KBM-7 (cell line): ENCODE results near the gene KNSTRN.

Source experiments
- DNase-seq: peaks from one replicate; pipeline ENCODE4 v3.0.0-alpha.2; 2015
- in situ Hi-C: fragments of 300-500 bp; cut with MboI; formaldehyde crosslinking; loops from 2 replicates; pipeline ENCODE4 v1.14.3; 2020; ENCODE audit warnings: low sequenced_read_pairs, low pct_unique_long_range_greater_than_20kb, mixed read lengths

Gene KNSTRN

DNA sequence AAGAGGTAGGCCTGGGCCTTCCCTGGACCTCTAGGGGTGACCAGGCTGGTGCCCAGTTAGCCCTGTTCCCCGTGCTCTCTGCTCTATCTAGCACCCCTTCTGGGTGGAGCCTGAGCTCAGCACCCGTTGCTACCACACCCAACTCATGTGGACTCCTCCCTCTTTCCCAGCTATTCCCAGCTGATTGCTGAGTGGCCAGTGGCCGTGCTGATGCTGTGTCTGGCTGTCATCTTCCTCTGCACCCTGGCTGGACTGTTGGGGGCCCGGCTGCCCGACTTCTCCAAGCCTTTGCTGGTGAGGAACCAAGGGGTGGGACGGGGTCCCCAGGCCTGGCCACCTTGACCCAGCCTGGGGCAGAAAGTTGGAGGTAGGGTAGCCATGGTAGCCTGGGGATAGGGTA lies 18.3 kb upstream of the KNSTRN start:
- in situ Hi-C loops: no loop called here
- no peak for DNase-seq

DNA sequence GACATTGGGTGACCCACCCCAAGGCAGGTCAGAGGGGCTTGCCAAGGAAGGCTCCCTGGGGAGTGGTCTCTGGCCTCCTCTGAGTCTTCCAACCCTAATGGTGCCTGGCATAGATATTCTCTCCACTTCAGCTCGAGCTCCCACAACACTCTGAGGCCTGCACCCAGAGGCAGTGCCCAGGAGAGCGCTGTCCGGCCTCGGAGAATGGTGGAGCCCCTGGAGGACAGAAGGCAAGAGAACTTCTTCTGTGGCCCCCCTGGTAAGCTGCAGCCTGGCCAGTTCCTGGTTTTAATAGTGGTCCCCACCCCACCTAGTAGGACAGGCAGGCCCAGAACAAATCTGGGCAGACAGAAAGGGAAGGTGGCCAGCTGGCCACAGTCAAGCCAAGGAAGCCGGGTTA lies 17.5 kb upstream of the KNSTRN start:
- in situ Hi-C loops: no loop called here
- DNase-seq: no peak

DNA sequence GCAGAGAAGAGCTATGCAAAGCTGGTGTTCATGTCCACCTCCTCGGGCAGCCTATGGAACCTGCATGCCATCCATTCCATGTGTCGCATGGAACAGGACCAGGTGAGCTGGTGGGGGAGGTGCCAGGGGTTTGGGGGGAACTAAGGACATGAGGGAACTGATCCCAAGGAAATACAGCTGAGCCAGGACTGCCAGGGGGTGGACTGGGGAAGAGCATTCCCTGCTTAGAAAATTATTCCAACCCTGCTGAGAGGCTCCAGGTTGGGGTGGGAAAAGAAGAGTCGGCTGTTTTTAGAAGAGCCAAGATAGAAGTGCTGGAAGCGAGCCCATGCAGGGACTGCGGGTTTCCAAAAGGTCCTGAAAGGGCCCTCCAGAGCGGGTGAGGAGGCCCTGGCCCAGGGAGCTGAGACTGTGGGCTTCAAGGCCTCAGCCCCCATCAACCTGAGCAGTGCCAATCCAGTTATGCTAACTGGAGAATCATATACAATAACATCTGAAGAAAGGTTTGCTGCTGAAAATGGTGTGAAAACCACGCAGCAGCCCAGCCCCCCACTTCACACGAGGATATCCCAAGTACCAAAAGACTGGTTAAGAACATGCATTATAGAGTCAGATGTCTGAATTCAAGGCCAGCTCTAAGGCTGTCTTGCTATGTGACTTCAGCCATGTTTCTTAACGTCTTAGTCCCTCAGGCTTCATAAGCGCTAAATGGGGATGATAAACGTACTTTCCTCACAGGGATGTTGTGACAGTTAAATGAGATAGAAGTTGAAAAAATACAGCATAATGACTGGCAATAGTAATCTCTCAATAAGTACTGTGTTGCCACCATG lies 16.7 kb upstream of the KNSTRN start:
- in situ Hi-C loops: no loop called here
- no peak for DNase-seq

DNA sequence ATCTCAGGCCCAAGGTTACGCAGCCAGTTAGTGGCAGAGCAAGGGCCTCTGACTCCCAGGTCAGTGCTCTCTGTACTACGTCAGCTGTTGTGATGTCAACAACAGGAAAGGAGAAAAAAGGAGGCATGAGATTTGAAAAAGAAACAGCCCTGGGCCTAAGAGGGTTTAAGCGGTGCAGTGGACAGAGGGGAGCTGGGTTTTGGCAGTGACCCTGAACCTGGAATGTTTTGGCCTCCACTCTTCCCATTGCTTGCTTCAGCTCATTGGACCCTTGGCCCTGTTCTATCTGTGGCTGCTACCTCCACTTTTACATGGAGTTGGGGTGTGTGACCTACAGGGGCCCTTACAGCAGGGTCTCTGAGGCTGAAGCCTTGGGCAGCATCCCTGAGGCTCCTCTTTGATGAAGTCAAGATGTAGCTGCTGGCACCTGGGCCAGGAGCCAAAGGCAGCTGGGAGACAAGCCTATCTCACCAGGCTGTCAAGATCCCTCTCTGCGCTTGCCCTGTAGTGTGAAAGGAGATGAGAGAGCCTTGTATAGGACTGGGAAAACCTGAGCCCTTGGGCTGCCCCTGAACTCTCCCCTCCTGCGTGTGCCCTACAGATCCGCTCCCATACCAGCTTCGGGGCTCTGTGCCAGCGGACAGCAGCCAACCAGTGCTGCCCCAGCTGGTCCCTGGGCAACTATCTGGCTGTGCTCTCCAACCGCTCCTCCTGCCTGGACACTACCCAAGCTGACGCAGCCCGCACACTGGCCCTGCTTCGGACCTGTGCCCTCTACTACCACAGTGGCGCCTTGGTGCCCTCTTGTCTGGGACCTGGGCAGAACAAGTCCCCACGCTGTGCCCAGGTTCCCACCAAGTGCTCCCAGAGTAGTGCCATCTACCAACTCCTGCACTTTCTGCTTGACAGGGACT lies 15.8 kb upstream of the KNSTRN start:
- DNase-seq: no peak
- in situ Hi-C loops: no loop called here

DNA sequence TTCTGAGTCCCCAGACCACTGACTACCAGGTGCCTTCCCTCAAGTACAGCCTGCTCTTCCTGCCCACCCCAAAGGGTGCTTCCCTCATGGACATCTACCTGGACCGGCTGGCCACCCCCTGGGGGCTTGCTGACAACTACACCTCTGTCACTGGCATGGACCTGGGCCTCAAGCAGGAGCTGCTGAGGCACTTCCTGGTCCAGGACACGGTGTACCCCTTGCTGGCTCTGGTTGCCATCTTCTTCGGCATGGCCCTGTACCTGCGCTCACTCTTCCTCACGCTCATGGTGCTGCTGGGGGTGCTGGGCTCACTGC lies 15.2 kb upstream of the KNSTRN start:
- in situ Hi-C loops: no loop called here
- DNase-seq: no peak

DNA sequence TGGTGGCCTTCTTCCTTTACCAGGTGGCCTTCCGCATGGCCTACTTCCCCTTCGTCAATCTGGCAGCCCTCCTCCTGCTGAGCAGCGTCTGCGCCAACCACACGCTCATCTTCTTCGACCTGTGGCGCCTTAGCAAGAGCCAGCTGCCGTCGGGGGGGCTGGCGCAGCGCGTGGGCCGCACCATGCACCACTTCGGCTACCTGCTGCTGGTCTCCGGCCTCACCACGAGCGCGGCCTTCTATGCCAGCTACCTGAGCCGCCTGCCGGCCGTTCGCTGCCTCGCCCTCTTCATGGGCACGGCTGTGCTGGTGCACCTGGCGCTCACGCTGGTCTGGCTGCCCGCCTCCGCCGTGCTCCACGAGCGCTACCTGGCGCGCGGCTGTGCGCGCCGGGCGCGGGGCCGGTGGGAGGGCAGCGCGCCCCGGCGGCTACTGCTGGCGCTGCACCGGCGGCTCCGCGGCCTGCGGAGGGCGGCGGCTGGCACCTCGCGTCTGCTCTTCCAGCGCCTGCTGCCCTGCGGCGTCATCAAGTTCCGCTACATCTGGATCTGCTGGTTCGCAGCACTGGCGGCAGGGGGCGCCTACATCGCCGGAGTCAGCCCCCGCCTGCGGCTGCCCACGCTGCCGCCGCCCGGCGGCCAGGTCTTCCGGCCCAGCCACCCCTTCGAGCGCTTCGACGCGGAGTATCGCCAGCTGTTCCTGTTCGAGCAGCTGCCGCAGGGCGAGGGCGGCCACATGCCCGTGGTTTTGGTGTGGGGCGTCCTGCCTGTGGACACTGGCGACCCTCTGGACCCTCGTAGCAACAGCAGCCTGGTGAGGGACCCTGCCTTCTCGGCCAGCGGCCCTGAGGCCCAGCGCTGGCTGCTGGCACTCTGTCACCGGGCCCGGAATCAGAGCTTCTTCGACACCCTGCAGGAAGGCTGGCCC lies 14.6 kb upstream of the KNSTRN start:
- peak; percentile 95 for DNase-seq
- in situ Hi-C loops: no loop called here

DNA sequence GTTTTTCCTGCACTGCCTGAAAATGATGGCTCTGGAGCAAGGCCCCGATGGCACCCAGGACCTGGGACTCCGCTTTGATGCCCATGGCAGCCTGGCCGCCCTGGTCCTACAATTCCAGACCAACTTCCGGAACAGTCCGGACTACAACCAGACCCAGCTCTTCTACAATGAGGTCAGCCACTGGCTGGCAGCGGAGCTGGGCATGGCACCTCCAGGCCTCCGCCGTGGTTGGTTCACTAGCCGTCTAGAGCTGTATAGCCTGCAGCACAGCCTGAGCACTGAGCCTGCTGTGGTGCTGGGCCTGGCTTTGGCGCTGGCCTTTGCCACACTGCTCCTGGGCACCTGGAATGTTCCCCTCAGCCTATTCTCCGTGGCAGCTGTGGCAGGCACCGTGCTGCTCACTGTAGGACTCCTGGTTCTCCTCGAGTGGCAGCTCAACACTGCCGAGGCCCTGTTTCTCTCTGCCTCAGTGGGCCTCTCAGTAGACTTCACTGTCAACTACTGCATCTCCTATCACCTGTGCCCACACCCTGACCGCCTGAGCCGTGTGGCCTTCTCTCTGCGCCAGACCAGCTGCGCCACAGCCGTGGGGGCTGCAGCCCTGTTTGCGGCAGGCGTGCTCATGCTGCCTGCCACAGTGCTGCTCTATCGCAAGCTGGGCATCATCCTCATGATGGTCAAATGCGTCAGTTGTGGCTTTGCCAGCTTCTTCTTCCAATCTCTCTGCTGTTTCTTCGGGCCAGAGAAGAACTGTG lies 13.6 kb upstream of the KNSTRN start:
- no peak for DNase-seq
- in situ Hi-C loops: no loop called here

DNA sequence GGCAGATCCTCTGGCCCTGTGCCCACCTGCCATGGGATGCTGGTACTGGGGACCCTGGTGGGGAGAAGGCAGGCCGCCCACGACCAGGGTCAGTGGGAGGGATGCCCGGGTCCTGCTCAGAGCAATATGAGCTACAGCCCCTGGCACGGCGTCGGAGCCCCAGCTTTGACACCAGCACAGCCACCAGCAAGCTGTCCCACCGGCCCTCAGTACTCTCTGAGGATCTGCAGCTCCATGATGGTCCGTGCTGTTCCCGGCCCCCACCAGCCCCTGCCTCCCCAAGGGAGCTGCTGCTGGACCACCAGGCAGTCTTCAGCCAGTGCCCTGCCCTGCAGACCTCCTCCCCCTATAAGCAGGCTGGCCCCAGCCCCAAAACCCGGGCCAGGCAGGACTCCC lies 13.0 kb upstream of the KNSTRN start:
- no peak for DNase-seq
- in situ Hi-C loops: no loop called here

DNA sequence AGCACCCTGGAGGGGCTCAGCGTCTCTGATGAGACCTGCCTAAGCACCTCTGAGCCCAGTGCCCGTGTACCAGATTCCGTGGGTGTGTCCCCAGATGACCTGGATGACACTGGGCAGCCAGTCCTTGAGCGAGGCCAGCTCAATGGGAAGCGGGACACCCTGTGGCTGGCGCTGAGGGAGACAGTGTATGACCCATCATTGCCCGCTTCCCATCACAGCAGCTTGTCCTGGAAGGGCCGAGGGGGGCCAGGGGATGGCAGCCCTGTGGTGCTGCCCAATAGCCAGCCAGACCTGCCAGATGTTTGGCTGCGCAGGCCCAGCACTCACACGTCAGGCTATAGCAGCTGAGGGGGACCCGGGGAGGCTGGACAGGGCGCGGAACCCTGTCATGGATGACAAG lies 12.6 kb upstream of the KNSTRN start:
- DNase-seq: no peak
- in situ Hi-C loops: no loop called here

DNA sequence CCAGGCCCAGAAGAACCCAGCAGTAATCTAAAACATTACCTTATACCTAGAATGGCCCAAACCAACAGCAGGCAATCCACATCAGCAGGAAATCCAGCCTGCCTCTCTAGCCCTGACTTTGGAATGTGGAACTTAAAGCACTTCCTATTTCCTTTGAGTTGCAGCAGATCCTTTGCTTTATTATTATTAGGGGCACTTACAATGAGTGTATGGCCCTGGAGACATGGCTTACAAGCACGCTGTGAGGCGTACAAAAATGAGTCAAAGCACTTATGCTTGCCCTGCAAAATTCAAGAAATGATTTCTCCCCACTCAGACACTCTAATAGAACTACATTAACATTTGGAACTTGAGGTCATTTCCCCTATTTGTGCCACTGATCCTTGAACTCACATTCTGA lies 9.5 kb upstream of the KNSTRN start:
- in situ Hi-C loops: no loop called here
- no peak for DNase-seq

DNA sequence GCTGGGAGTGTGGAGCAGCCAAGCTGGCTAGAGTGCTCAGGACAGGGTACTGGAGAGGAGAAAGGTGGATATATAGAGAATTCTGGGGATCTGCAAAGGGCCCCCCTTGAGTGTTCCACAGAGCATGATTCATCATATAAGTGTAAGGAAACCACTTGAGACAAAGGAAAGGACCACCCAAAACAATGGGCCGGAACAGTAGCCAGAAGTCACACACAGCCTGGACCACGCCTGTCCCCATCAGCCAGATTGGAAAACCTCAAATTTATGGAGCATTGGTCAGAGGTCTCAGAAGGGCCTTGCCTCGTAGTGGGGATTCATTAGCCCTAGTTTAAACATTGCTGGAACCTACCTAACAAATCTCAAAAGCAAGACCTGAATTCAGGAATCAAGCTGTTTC lies 4.9 kb upstream of the KNSTRN start:
- DNase-seq: no peak
- in situ Hi-C loops: no loop called here

DNA sequence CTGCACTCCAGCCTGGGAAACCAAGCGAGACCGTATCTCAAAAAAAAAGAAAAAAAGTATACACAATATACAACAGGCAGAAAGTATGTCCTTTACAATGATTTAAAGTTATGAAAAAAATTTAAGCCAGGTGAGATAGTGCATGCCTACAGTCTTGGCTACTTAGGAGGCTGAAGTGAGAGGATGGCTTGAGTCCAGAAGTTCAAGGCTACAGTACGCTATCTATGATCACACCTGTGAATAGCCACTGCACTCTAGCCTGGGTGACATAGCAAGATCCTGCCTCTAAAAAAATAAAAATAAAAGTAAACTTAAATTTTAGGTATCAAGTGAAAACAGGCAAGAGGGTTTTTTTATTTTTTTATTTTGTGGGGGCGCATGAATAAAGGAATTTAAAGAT lies 3.1 kb upstream of the KNSTRN start:
- no peak for DNase-seq

DNA sequence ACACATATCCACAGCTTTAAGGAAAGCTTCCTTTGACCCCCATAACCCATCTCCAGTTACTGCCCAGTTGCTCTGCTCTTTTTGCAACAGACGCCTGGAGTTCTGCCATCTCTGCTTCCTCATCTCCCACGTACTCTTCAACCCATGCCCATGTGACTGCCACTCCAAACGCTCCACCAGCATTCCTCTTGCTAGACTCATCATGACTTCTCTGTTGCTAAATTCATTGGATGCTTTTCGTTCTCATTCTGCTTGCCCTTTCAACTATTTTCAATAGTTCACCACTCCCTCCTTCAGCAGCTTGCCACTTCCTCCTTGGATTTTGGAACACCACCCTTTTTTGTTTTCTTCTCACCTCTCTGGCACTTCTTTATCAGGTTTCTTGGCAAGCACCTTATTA lies 2.7 kb upstream of the KNSTRN start:
- peak; percentile 47 for DNase-seq
- in situ Hi-C loops: no loop called here

More for the DNA sequence above, 3.1 kb upstream of the KNSTRN start:
- in situ Hi-C loops: no loop called here

DNA sequence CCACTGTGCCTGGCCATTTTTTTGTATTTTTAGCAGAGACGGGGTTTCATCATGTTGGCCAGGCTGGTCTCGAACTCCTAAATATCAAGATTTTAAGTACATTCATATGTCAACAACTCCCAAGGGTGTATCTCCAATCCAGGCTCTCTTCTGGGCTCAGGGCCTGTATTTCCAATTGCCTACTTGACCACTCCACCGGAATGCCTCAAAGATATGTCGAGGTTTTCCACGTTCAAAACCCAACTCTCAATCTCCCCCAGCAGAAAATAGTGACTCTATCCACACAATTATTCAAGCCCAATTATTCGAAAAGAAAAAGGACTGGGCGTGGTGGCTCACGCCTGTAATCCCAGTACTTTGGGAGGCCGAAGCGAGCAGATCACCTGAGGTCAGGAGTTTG lies 1.9 kb upstream of the KNSTRN start:
- no peak for DNase-seq
- in situ Hi-C loops: no loop called here

DNA sequence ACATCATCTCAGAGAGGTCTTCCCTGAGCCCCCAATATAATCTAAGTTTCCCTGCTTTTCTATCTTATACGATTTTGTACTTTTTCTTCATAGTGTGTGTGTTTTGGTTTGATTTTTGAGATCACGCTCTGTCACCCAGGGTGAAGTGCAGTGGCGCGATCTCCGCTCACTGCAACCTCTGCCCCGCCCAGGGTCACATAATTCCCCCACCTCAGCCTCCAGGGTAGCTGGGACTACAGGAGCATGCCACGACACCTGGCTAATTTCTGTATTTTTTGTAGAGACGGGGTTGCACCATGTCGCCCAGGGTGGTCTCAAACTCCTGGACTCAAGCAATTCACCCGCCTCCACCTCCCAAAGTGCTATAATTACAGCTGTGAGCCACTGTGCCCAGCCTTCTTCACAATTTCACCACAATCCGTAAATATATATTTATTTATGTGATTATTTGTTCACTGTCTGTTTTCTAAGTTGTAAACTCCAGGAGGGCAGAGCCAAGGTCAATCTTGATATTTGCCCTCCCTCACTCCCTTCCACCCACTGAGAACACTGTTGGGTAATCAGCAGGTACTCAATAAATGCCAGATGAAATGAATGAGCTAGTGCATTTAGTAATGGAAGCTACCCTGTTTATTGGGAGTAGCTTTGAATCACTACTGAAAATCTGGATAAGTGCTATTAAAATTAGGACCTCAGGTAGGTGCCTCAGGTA lies 547 bp upstream of the KNSTRN start:
- in situ Hi-C loops: no loop called here
- no peak for DNase-seq

DNA sequence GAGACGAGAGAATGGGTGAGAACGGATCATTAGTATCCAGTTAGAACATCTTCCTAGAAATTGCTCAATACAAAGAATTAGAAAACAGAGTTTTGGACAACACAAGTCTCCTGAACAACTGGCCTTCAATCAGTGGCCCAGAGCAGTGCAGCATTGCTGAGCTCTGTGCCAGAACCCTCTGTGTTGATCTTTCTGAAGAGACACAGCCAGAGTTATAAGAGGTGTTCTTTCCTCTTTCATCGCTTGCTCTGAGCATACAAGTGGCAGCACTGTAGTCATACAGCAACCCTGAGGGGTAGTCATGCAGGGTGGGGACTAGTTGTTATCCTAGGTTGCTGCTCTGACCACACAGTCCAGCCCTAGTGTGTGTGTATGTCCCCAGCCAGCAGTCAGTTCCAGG lies 4.0 kb downstream of the KNSTRN start:
- in situ Hi-C loops: no loop called here
- no peak for DNase-seq

DNA sequence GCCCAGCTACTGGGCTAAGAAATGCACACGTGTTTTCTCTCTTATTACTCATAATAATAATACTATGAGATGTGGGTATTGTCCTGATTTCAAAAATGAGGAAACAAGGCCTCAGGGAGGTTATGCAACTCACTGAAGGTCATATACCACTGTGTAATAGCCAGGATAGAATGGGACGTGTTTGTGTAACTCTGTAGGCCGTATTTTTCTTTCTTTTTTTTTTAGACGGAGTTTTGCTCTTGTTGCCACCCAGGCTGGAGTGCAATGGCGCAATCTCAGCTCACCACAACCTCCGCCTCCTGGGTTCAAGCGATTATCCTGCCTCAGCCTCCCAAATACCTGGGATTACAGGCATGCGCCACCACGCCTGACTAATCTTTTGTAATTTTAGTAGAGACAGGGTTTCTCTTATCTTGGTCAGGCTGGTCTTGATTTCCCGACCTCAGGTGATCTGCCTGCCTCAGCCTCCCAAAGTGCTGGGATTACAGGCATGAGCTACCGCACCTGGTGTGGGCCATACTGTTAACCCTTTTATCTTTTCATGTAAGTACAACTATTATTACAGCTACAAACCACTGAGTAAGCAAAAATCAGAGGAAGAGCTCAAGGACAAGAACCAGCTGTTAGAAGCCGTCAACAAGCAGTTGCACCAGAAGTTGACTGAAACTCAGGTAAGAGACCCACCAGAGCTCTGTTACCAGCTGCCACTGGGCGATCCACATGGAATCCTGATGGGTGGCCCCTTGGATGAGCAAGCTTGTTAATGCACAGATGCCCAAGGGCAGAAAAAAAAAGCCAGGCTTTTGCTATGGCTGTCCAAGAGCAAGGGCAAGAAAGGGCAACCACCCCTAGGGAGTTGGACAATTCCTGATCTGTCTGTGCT lies 6.7 kb downstream of the KNSTRN start:
- no peak for DNase-seq
- in situ Hi-C loops: no loop called here
